Mesenchymal stem cell (in vitro differentiated cells and primary cell): ENCODE data around the gene INAFM2.

Experiments
- DNase-seq: peaks from one replicate; pipeline ENCODE4 v3.0.0-alpha.2; 2013
- H2AFZ ChIP-seq: one replicate; pipeline ENCODE4 v1.6.1; 2013; ENCODE audit warnings: low read depth, mild to moderate bottlenecking, control low read depth, inconsistent platforms, low read length, moderate library complexity
- H2AK5ac ChIP-seq: 2 replicates; pipeline ENCODE4 v1.6.1; 2013; ENCODE audit warnings: low read length, moderate library complexity, mild to moderate bottlenecking, inconsistent platforms; ENCODE audit not compliant: severe bottlenecking
- H2BK120ac ChIP-seq: one replicate; pipeline ENCODE4 v1.6.1; 2013; ENCODE audit warnings: low read depth, mild to moderate bottlenecking, inconsistent platforms, low read length, moderate library complexity
- H2BK12ac ChIP-seq, 2 experiments: one replicate each; pipeline ENCODE4 v1.6.1; 2013; ENCODE audit warnings: inconsistent platforms in 2 of 2, low read length in 2 of 2, mild to moderate bottlenecking in 2 of 2, moderate library complexity in 2 of 2, control low read depth in 1 of 2
- H2BK15ac ChIP-seq: one replicate; pipeline ENCODE4 v1.6.1; 2013; ENCODE audit warnings: mild to moderate bottlenecking, low read depth, inconsistent platforms; ENCODE audit not compliant: poor library complexity, severe bottlenecking
- H2BK5ac ChIP-seq: 2 replicates; pipeline ENCODE4 v1.6.1; 2013; ENCODE audit warnings: low read depth, mild to moderate bottlenecking, low read length, control low read depth, inconsistent platforms; ENCODE audit not compliant: poor library complexity, severe bottlenecking
- H3K14ac ChIP-seq, 2 experiments: one replicate each; pipeline ENCODE4 v1.6.1; 2013; ENCODE audit warnings: inconsistent platforms in 2 of 2, low read length in 2 of 2, control low read depth in 1 of 2, mild to moderate bottlenecking in 1 of 2, moderate library complexity in 1 of 2
- H3K18ac ChIP-seq, 2 experiments: one replicate each; pipeline ENCODE4 v1.6.1; 2013; ENCODE audit warnings: inconsistent platforms in 2 of 2, low read length in 2 of 2, control low read depth in 1 of 2, low read depth in 1 of 2, mild to moderate bottlenecking in 1 of 2
- H3K23ac ChIP-seq, 2 experiments: one replicate each; pipeline ENCODE4 v1.6.1; 2013; ENCODE audit warnings: inconsistent platforms in 2 of 2, low read length in 2 of 2, mild to moderate bottlenecking in 2 of 2, moderate library complexity in 2 of 2, control low read depth in 1 of 2
- H3K27ac ChIP-seq: 2 replicates; pipeline ENCODE4 v1.5.1; 2013; ENCODE audit warnings: mild to moderate bottlenecking, moderate library complexity, low read length, control low read depth, inconsistent platforms; ENCODE audit not compliant: poor library complexity, severe bottlenecking
- H3K27me3 ChIP-seq, 2 experiments: 2 replicates each; pipeline versions ENCODE4 v1.6.1 to v1.7.0; 2013; ENCODE audit warnings: low read length in 2 of 2, mild to moderate bottlenecking in 2 of 2, moderate library complexity in 2 of 2, control low read depth in 1 of 2, inconsistent platforms in 1 of 2; ENCODE audit not compliant: control insufficient read depth in 1 of 2, insufficient read depth in 1 of 2
- H3K36me3 ChIP-seq, 2 experiments: 2 replicates each; pipeline versions ENCODE4 v1.6.1 to v1.7.0; 2013; ENCODE audit warnings: low read length in 2 of 2, control low read depth in 1 of 2, inconsistent platforms in 1 of 2, low read depth in 1 of 2, mild to moderate bottlenecking in 1 of 2; ENCODE audit not compliant: insufficient read depth in 2 of 2, control insufficient read depth in 1 of 2
- H3K4ac ChIP-seq, 2 experiments: one replicate each; pipeline ENCODE4 v1.6.1; 2013; ENCODE audit warnings: inconsistent platforms in 2 of 2, low read length in 2 of 2, mild to moderate bottlenecking in 2 of 2, moderate library complexity in 2 of 2, control low read depth in 1 of 2, low read depth in 1 of 2
- H3K4me1 ChIP-seq: 2 replicates; pipeline ENCODE4 v1.6.1; 2013; ENCODE audit warnings: low read depth, low read length, control low read depth; ENCODE audit not compliant: control insufficient read depth, insufficient read depth
- H3K4me2 ChIP-seq: 2 replicates; pipeline ENCODE4 v1.6.1; 2013; ENCODE audit warnings: low read length, mild to moderate bottlenecking, inconsistent platforms; ENCODE audit not compliant: poor library complexity, severe bottlenecking
- H3K4me3 ChIP-seq, 2 experiments: 2 replicates each; pipeline versions ENCODE4 v1.5.1 to v1.7.0; 2013; ENCODE audit warnings: low read length in 2 of 2, mild to moderate bottlenecking in 2 of 2, control low read depth in 1 of 2, low read depth in 1 of 2; ENCODE audit not compliant: insufficient read depth in 1 of 2
- H3K79me1 ChIP-seq: replicated peaks from 2 replicates; pipeline ENCODE4 v1.6.1; 2013; ENCODE audit warnings: mild to moderate bottlenecking, control low read depth, low read length, inconsistent platforms; ENCODE audit not compliant: poor library complexity, severe bottlenecking
- H3K9ac ChIP-seq: 2 replicates; pipeline ENCODE4 v1.7.0; 2013; ENCODE audit warnings: mild to moderate bottlenecking, low read length, moderate library complexity
- H3K9me3 ChIP-seq: 2 replicates; pipeline ENCODE4 v1.7.0; 2013; ENCODE audit warnings: mild to moderate bottlenecking, low read length; ENCODE audit not compliant: control insufficient read depth
- H4K8ac ChIP-seq: one replicate; pipeline ENCODE4 v1.6.1; 2013; ENCODE audit warnings: inconsistent platforms, mild to moderate bottlenecking, low read length, moderate library complexity
- H4K91ac ChIP-seq: one replicate; pipeline ENCODE4 v1.6.1; 2013; ENCODE audit warnings: mild to moderate bottlenecking, low read length, inconsistent platforms
- WGBS: methylation state at CpG from one replicate; pipeline ENCODE4 v1.1.7; 2013; ENCODE audit warnings: mixed read lengths; 5-methylcytosine and 5-hydroxymethylcytosine counted together

The INAFM2 gene

GRCh38 chr15:40285151-40285550, 38.3 kb upstream of the INAFM2 start:
- Histone ChIP-seq H3K18ac (no peak overlapping the region), H3K36me3 (no peaks in the 10 kb centered on the region), H3K4me1 (peaks cover 42% of the 10 kb centered on the region), H3K9ac (no peak overlapping the region), H2AK5ac (no peak overlapping the region), H3K4ac (no peak overlapping the region), H3K4me3 (no peak overlapping the region), H3K14ac (no peak overlapping the region), H2AFZ (no peak overlapping the region), H3K79me1 (no peaks in the 10 kb centered on the region), H3K23ac (no peak overlapping the region), H3K27me3 (peaks cover 44 to 54% of the 10 kb centered on the region in 2 experiments), H3K4me2 (no peak overlapping the region), H2BK12ac (no peak overlapping the region), H2BK120ac (no peak overlapping the region), H3K27ac (no peak overlapping the region), H2BK15ac (no peak overlapping the region), H4K8ac (no peak overlapping the region), H3K9me3 (no peaks in the 10 kb centered on the region), H2BK5ac (no peak overlapping the region), H4K91ac (no peak overlapping the region)
- DNase-seq, result peak; percentile 49
- WGBS, result 59% methylated on average over 4 of the region's 4 CpGs

- Histone ChIP-seq H2AK5ac (no peak overlapping the region), H3K27me3 (peaks cover 44 to 54% of the 10 kb centered on the region in 2 experiments), H2BK120ac (no peak overlapping the region), H3K14ac (no peak overlapping the region), H3K4me3 (no peak overlapping the region), H2BK12ac (no peak overlapping the region), H3K4me1 (peaks cover 42% of the 10 kb centered on the region), H2BK15ac (no peak overlapping the region), H2AFZ (no peak overlapping the region), H3K4ac (no peak overlapping the region), H3K79me1 (no peaks in the 10 kb centered on the region), H3K23ac (no peak overlapping the region), H3K36me3 (no peaks in the 10 kb centered on the region), H3K18ac (no peak overlapping the region), H4K8ac (peak overlapping the region; percentile 29), H3K9me3 (no peaks in the 10 kb centered on the region), H3K4me2 (no peak overlapping the region), H3K9ac (no peak overlapping the region), H4K91ac (no peak overlapping the region), H2BK5ac (no peak overlapping the region), H3K27ac (no peak overlapping the region)
- 5% methylated on average over 1 of the region's 1 CpG for WGBS
- DNase-seq, result peak; percentile 37
These were observed 37.9 kb upstream of the INAFM2 start for GRCh38 chr15:40285554-40286011.

GRCh38 chr15:40286061-40286532, 37.4 kb upstream of the INAFM2 start:
- Histone ChIP-seq H3K79me1 (no peaks in the 10 kb centered on the region), H3K14ac (peak overlapping the region in 1 of 2 experiments; percentile 81), H3K9me3 (no peaks in the 10 kb centered on the region)

GRCh38 chr15:40286794-40287193, 36.7 kb upstream of the INAFM2 start:
- Histone ChIP-seq H4K91ac (peak overlapping the region; percentile 43), H3K18ac (no peak overlapping the region), H3K4me2 (no peak overlapping the region), H2BK12ac (no peak overlapping the region), H2AK5ac (no peak overlapping the region), H3K4me1 (peaks cover 46% of the 10 kb centered on the region), H3K14ac (no peak overlapping the region), H3K4me3 (no peak overlapping the region), H3K36me3 (no peaks in the 10 kb centered on the region), H3K9me3 (no peaks in the 10 kb centered on the region), H2BK15ac (no peak overlapping the region), H3K4ac (no peak overlapping the region), H3K9ac (no peak overlapping the region), H2BK5ac (no peak overlapping the region), H3K79me1 (no peaks in the 10 kb centered on the region), H3K23ac (no peak overlapping the region), H2AFZ (no peak overlapping the region), H3K27me3 (peaks cover 38 to 49% of the 10 kb centered on the region in 2 experiments), H4K8ac (peak overlapping the region; percentile 5), H2BK120ac (no peak overlapping the region), H3K27ac (no peak overlapping the region)
- no peak for DNase-seq
- WGBS, result 80% methylated on average over 6 of the region's 7 CpGs

More at GRCh38 chr15:40286061-40286532, 37.4 kb upstream of the INAFM2 start:
- Histone ChIP-seq H3K18ac (peak overlapping the region; percentile 17 to 29), H2AK5ac (no peak overlapping the region), H3K4me1 (peaks cover 47% of the 10 kb centered on the region), H3K23ac (peak overlapping the region in 1 of 2 experiments; percentile 66), H2BK5ac (no peak overlapping the region), H2BK12ac (no peak overlapping the region), H4K8ac (no peak overlapping the region), H3K4ac (no peak overlapping the region), H3K9ac (no peak overlapping the region), H3K4me2 (no peak overlapping the region), H2AFZ (no peak overlapping the region), H2BK15ac (no peak overlapping the region), H3K27me3 (peaks cover 40 to 50% of the 10 kb centered on the region in 2 experiments), H4K91ac (peak overlapping the region; percentile 58), H3K4me3 (no peak overlapping the region), H3K27ac (no peak overlapping the region), H2BK120ac (no peak overlapping the region), H3K36me3 (no peaks in the 10 kb centered on the region)
- 52% methylated on average over 7 of the region's 7 CpGs for WGBS
- DNase-seq, result no peak
